CD4-positive, alpha-beta T cell treated with Interleukin-17A for 1 hour (primary cell): ENCODE data around the gene MYO1D.
"Not testable (repeated sequence)": the region's sequence is repeated elsewhere in the genome, so short reads cannot be mapped to it uniquely, and the experiment has no call there.

ENCODE experiments used
- DNase-seq: peaks from one replicate; pipeline ENCODE4 v3.0.0-alpha.2; 2020

MYO1D gene

DNA sequence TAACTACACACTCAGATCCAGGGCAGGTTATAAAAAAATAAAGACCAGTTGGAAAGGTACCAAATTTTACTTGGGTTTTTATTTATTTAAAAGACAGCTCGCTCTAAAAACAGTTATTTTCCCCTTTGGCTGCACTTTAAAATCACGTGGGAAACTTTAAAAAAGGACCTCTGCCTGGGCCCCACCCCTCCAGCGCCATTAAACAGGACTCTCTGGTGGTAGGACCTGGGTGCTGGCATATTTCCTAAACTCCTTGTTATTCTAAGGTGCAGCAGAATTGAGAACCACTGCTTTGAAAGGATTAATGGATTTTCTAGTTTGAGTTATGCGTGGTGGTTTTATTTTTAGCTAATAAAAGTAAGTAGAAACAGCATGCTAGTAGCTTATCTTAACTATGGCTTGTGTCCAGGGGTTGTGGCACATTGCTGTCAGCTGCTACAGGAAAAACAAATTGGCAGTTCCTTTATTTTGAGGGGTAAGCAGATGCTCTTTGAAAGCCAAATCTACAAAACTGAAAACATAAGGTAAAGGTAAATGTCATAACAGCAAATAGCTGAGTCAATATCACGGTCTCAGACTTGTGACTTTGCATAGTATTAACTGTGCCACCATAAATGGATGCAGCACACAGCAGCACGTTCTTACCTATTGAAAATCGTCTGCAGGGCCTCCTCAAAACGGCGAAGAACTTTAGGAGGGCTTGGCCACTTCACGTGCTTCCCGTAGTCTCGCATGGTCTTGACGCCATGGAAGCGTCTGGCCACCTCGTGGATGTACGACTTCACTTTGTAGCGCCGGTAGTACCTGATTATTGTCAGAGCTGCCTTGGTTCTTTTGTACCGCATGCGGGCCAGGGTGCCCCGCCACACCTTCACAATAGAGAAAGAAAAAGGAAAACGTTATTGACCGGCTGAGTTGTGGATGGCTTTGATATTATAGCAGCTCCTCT, 218.2 kb downstream of the MYO1D start:
- no peak for DNase-seq

GRCh38 chr17:32656886-32657285, 220.0 kb downstream of the MYO1D start:
- DNase-seq = no peak

GRCh38 chr17:32654324-32654723, 222.6 kb downstream of the MYO1D start:
- DNase-seq = no peak

- DNase-seq = no peak
These were observed 225.8 kb downstream of the MYO1D start for GRCh38 chr17:32651084-32651483.

DNA sequence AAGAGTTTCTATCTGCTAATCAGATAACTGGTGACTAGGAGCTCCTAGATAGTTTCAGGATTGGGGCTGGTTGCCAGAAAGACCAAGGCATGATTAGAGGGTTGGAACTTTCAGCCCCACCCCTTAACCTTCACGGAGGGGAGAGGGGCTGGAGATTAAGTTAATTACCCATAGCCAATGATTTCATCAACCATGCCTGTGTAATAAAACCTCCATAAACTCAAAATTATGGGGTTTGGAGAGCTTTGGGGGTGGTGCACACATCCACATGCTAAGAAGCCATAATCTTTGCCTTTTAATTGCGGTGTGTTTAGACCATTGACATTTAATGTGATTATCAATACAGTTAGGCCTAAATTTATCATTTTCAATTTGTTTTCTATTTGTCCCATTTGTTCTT, 228.5 kb downstream of the MYO1D start:
- no peak for DNase-seq

GRCh38 chr17:32646941-32647340, 230.0 kb downstream of the MYO1D start:
- DNase-seq = no peak

DNA sequence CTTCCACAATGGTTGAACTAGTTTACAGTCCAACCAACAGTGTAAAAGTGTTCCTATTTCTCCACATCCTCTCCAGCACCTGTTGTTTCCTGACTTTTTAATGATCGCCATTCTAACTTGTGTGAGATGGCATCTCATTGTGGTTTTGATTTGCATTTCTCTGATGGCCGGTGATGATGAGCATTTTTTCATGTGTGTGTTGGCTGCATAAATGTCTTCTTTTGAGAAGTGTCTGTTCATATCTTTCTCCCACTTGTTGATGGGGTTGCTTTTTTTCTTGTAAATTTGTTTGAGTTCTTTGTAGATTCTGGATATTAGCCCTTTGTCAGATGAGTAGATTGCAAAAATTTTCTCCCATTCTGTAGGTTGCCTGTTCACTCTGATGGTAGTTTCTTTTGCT, 235.4 kb downstream of the MYO1D start:
- not testable (repeated sequence) for DNase-seq

DNA sequence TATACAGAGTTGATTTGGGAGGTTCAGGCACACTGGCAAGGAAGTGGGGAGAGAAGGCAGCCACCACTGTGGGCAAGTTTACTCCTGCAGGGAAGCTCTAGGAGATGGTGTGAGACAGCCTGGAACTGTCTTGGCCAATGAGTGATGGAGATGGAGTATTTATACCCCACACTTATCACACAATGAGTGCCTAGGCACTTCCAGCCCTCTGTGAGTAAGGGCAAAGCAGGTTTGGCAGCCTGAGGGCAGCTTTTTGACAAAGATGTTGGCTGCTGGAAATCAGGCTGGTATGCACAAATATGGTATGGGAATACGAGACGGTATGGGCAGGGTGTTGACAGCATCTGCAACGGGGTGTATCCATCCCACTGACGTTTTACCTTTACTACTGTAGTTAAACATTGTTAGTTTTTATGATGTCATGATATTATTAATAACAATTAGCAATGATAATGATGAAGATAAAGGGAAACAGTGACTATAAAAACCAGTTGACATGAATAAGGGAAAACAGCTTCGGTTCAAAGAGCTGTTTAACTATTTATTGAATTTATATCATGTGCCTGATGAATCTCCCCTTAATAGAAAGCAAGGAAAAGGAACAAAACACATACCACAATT, 240.2 kb downstream of the MYO1D start:
- DNase-seq = no peak

- DNase-seq = no peak
These were observed 242.8 kb downstream of the MYO1D start for GRCh38 chr17:32634167-32634566.

DNA sequence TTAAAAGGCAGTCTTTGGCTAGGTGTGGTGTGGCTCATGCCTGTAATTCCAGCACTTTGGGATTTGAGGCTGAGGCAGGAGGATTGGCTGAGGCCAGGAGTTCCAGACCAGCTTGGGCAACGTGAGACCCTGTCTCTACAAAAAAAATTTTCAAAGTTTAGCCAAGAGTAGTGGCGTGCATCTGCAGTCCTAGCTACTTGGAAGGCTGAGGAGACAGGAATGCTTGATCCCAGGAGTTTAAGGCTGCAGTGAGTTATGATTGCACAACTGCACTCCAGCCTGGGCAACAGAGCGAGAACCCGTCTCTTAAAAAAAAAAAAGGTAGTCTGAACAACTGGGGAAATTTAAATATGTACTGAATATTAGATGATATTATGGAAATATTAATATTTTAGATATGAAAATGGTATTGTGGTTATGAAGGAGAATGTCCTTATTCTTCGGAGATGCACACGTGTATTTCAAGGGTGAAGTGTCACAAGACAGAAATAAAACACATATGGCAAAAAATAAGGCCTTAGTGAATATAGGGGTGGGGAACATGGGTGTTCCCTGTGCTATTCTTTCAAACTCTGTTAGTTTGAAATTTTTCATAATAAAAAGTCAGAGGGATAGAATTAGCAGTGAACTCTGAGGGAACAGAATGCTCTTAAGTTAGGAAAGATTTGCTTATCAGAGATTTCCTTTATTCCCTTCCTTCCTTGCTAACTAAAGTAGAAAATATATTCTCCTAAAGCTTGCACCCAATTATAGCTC, 245.4 kb downstream of the MYO1D start:
- DNase-seq = no peak

DNA sequence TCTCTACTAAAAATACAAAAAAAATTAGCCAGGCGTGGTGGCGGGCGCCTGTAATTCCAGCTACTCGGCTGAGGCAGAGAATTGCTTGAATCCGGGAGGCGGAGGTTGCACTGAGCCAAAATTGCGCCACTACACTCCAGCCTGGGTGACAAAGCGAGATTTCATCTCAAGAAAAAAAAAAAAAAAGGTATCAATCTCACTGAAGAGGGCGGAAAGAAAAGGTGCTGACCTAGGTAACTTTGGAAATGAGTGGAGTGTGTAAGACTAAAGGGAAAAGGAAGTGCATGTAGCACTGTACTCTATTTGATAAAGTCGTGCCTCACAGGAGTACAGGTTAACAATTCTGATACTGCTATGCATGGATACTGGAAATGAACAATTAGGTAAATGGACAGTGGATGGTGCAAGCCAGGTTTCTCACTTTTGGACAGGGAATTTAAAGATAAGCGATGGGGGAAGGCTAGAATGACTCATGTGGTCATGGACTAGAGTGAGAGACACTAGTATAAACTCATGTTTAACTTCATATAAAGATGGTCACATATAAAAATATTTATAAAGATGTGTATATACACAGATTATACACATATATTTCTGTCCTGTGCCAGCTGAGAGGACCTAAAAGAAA, 247.2 kb downstream of the MYO1D start:
- no peak for DNase-seq

DNA sequence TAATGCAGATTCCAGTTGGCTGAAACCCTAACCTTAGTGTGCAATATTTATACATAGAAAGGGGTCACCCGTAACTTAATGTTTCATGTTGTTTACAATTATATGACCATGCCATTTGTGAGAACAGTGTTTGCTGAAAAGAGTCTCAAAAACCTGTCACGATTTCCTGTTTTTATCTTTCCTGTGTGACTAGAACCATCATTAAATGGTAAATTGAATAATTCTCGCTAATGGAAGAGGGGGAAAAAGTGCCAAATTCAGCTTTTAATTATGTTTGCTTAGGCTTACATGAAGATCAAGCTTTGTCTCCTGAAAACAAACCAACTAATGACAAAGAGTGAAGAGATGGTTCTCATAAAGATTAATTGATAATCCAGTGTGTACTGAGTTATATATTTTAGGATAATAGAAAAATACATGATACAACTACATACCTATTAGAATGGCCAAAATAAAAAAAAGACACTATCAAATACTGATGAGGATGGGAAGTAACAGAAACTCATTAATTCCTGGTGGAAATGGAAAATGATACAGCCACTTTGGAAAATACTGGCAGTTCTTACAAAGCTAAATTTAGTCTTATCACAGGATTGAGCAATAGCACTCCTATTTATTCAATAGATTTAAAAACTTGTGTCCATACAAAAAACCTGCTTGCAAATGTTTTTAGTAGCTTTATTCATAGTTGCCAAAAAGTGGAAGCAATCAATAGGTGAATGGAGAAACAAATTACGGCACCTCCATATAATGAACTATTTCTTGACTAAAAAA, 248.5 kb downstream of the MYO1D start:
- no peak for DNase-seq

DNA sequence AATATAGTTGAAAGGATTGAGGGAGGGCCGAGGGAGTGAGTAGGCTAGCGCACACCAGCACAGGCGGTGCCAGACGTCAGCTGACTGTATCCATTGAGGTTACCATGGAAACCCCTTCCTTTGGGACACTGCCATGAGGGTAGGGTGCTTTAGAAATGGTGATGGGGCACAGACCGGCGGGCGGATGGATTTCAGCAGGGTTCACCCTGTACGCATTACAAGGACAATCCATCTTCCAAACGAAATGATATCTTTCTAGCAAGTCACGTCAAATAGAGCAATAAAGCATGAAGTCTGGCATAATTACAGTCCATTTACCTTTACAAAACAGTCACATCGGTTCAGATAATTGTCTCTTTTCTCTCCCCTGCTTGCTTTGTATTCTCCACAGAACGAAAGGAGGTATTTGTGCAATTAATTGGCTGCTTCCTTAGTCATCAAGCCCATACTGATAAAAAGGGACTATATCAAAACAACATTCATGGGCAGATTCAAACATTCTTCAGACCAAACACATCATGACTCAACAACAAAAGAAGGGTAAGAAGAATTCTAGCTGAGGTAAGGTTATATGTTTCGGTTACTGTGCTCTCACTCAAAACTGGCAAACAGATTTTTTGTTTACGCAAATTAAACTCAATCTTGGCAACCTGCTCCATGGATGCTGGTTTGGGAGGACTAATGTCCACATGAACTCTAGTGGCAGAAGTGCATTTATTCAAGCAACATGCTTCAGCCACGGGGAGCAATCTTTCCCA, 249.5 kb downstream of the MYO1D start:
- DNase-seq = no peak

DNA sequence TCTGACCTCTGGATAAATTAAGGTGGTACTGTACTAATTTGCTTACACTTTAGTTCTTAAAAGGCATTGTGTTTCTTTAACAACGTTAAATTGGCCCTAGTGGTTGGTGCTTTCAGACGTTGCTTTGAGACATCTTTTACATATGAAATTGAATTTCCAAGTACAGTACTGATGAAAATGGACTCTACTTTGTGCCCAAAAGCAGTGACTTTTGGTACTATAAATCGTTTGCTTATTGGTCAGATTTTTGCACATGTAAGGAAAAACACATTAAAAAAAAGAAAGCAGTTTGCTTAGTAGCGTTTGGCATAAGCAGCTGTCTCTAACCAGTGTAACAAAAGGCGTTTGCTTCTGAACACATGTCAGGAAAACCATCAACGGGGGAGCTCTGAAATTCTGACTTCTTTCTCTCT, 250.5 kb downstream of the MYO1D start:
- DNase-seq = no peak

- no peak for DNase-seq
These were observed 251.0 kb downstream of the MYO1D start for GRCh38 chr17:32625971-32626370.

GRCh38 chr17:32623196-32623595, 253.7 kb downstream of the MYO1D start:
- no peak for DNase-seq

DNA sequence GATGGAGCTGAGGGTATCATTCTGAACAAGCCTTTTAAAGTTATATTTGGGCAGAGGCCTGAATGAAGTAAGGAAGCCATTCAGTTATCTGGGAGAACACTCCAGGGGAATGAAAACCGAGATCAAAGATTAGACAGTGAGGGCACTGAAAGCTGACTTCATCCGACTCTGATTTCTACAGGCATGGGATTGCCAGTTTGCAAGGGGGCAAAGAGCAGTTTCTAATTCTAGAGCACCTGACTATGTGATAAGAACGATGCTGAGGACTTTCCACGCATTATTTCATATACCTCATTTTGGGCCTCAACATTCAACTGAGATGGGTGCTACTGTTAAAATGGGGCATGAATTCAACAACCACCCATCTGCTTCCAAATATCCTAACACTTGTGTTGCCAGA, 254.4 kb downstream of the MYO1D start:
- DNase-seq = no peak

- no peak for DNase-seq
These were observed 255.2 kb downstream of the MYO1D start for GRCh38 chr17:32621612-32622312.

DNA sequence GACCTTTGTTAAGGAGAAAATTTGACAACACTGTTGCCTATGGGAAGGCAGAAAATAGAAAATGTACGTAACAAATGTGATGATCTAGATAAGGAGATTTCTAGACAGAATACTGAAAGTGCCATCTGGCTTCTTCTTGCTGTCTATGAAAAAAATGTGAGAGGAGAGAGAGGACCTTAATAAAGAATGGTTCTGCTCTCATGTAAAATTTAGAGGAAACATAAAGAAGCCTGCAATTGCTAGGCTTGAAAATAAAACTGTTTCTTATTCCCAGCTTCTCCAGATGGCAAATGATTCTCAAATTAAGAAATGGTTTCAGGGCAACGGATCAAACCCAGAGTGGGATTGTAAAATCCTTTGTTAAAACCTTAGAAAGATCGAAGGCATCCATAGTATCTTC, 261.6 kb downstream of the MYO1D start:
- DNase-seq = no peak

- DNase-seq = no peak
These were observed 266.0 kb downstream of the MYO1D start for GRCh38 chr17:32610943-32611342.
